ENCODE data around the gene DNAJC11.

DNA sequence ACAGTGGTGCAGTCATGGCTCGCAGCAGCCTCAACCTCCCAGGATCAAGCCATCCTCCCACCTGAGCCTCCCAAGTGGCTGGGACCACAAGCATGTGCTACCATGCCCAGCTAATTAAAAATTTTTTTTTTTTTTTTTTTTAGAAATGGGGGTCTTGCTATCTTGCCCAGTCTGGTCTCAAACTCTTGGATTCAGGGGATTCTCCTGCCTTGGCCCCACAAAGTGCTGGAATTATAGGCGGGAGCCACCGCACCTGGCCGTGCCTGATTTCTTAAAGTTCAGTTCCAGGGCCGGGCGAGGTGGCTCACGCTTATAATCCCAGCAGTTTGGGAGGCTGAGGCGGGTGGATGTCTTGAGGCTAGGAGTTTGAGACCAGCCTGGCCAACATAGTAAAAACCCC lies 70.6 kb downstream of the DNAJC11 start:
- no peak for TF ChIP-seq CTCF (conservative IDR thresholded peaks at IDR 0.05; ENCODE audit: low read depth, low read length)
- TF ChIP-seq EZH2 (IDR thresholded peaks at IDR 0.05; ENCODE audit: borderline replicate concordance, low read depth, low read length, poor library complexity, severe bottlenecking): no peak

Data from A673 (cell line).